ENCODE data around the gene PHPT1. TPM values are rescaled to one million over a fixed set of nuclear protein-coding genes. Genes with fewer than 3 reads are reported as not detected.
"Not testable (repeated sequence)": the region's sequence is repeated elsewhere in the genome, so short reads cannot be mapped to it uniquely, and the experiment has no call there.

Gene PHPT1
- total RNA-seq, 1 donor from 2014 or later = 192 TPM

DNA sequence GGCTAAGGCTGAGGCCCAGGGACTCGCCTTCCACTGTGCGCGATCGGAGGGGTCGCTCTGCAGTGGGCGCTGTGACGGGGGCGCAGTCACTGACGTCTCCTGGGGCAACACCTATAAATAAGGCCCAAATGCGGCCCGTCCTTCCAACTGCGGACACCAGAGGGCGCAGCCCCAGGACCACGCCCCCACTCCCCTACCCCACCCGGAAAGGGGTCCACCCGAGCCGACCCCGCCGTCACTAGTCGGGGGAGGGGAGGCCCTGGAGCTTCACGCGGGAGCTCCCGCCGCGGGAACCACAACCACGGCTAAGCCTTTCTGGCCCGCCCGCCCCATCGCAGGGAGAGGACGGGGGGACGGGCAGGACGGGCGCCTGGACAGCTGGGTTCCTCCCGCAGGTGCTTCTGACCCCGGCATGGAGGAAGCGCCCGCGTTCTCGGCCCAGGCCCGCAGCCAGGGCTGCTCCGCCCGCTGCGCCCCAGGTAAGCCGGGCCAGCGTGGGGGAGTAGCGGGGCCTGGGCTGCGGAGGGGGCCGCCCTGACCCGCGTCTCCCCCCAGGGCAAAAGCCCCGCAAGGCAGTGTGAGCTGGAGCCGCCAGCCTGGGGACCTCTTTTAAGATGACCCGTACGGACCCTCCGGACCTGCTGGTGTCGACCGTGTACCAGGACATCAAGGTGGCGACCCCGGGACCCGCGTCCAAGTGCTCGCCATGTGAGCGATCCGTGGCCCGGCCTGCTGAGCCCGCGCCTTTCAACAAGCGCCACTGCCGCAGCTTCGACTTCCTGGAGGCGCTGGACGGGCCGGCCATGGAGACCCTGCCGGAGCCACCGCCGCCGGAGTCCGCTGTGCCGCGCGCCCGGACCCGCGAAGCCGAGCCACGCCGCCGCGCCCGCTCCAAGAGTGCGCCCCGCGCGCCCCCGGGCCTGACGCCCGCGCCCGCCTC lies 5.1 kb upstream of the PHPT1 start:
- H3K27me3 Mint-ChIP-seq (ENCODE audit: low read depth); H3K9me3 Mint-ChIP-seq (ENCODE audit: low read depth); H3K27ac Mint-ChIP-seq (ENCODE audit: unreplicated experiment); H3K4me3 Mint-ChIP-seq (ENCODE audit: unreplicated experiment); H3K36me3 Mint-ChIP-seq (ENCODE audit: low read depth); DNase-seq (ENCODE audit: low spot score): not testable (repeated sequence)
- peaks cover 41% of the 10 kb centered on the region for H3K4me1 Mint-ChIP-seq (ENCODE audit: low read depth)
- TF ChIP-seq, protein P1, sequence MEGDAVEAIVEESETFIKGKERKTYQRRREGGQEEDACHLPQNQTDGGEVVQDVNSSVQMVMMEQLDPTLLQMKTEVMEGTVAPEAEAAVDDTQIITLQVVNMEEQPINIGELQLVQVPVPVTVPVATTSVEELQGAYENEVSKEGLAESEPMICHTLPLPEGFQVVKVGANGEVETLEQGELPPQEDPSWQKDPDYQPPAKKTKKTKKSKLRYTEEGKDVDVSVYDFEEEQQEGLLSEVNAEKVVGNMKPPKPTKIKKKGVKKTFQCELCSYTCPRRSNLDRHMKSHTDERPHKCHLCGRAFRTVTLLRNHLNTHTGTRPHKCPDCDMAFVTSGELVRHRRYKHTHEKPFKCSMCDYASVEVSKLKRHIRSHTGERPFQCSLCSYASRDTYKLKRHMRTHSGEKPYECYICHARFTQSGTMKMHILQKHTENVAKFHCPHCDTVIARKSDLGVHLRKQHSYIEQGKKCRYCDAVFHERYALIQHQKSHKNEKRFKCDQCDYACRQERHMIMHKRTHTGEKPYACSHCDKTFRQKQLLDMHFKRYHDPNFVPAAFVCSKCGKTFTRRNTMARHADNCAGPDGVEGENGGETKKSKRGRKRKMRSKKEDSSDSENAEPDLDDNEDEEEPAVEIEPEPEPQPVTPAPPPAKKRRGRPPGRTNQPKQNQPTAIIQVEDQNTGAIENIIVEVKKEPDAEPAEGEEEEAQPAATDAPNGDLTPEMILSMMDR (IDR thresholded peaks at IDR 0.05) = peak; percentile 87

DNA sequence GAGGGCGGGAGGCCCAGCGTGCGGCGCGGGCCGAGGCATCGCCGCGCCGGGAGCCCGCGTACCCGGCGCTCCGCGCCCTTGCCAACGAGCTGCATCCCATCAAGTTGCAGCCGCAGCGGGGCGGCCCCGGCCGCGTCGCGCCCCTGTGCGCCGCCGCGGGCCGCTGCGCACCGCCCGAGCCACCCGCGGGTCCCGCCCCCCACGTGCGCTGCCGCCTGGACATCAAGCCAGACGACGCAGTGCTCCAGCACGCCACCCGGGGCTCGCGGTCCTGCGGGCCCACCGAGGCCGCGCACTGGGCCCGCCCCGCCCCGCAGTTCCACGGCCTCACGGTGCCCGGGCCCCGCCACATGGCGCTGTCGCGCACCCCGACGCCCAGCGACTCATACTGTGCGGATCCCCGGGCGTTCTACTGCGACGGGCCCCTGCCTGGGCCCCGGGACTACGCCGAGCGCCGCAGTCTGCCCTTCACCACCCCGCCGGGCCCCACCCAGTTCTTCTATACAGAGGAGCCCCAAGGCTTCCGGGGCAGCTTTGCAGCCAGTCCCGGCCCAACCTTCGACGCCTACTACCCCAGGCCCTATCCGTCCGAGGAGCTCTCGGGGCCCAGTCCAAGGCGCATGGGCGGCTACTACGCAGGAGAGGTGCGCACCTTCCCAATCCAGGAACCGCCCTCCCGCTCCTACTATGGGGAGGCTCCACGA lies 4.3 kb upstream of the PHPT1 start:
- no peak for DNase-seq (ENCODE audit: low spot score)
- no peak overlapping the region for H3K27ac Mint-ChIP-seq (ENCODE audit: unreplicated experiment)
- peaks cover 4% of the 10 kb centered on the region for H3K36me3 Mint-ChIP-seq (ENCODE audit: low read depth)
- peaks cover 38% of the 10 kb centered on the region for H3K4me1 Mint-ChIP-seq (ENCODE audit: low read depth)
- no peaks in the 10 kb centered on the region for H3K9me3 Mint-ChIP-seq (ENCODE audit: low read depth)
- no peaks in the 10 kb centered on the region for H3K27me3 Mint-ChIP-seq (ENCODE audit: low read depth)
- TF ChIP-seq, protein P1 (IDR thresholded peaks at IDR 0.05) = no peak
- H3K4me3 Mint-ChIP-seq (ENCODE audit: unreplicated experiment) = peak overlapping the region; percentile 9

DNA sequence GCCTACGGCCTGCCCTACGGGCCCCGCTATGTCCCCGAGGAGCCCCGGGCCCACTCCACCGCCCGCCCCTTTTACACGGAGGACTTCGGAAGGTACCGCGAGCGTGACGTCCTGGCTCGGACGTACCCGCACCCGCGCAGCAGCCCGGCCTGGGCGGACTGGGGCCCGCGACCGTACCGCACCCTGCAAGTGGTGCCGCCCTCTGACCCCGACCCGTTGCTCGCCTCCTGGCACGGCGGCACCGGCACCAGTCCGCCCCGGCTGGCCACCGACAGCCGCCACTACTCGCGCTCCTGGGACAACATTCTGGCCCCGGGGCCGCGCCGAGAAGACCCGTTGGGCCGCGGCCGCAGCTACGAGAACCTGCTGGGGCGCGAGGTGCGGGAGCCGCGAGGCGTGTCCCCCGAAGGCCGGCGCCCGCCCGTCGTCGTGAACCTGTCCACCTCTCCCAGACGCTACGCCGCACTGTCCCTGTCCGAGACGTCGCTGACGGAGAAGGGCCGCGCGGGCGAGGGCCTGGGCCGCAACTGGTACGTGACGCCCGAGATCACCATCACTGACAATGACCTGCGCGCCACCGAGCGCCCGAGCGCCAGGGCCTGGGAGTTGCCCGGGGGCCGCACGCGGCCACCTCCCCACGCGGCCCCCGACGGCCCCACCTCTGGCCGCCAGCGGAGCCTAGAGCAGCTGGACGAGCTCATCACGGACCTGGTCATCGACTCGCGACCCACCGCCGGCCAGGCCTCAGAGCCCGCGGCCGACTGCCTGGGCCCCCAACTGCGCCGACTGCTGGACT lies 3.5 kb upstream of the PHPT1 start:
- Mint-ChIP-seq H3K27me3 (ENCODE audit: low read depth) (no peaks in the 10 kb centered on the region), H3K36me3 (ENCODE audit: low read depth) (peaks cover 2% of the 10 kb centered on the region), H3K9me3 (ENCODE audit: low read depth) (no peaks in the 10 kb centered on the region), H3K27ac (ENCODE audit: unreplicated experiment) (no peak overlapping the region), H3K4me3 (ENCODE audit: unreplicated experiment) (peak overlapping the region; percentile 9), H3K4me1 (ENCODE audit: low read depth) (peaks cover 37% of the 10 kb centered on the region)
- DNase-seq (ENCODE audit: low spot score) = no peak
- TF ChIP-seq, protein P1 (IDR thresholded peaks at IDR 0.05) = no peak

DNA sequence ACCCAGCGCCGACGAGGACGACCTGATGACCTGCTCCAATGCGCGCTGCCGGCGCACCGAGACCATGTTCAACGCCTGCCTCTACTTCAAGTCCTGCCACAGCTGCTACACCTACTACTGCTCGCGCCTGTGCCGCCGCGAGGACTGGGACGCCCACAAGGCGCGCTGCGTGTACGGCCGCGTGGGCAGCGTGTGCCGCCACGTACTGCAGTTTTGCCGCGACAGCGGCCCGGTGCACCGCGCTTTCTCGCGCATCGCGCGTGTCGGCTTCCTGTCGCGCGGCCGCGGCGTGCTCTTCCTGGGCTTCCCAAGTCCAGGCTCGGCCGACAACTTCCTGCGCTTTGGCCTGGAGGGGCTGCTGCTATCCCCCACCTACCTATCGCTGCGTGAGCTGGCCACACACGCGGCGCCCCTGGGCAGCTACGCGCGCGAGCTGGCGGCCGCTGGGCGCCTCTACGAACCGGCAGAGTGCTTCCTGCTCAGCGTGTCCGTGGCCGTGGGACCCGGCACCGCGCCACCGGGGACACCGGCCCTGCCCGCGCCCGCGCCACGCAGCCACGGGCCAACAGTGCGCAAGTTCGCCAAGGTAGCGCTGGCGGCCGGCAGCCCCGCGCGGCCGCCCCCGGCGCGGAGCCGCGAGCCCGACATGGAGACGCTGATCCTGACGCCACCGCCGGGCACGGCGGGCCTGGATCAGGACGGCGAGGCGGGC lies 2.7 kb upstream of the PHPT1 start:
- Mint-ChIP-seq H3K36me3 (ENCODE audit: low read depth) (peaks cover 2% of the 10 kb centered on the region), H3K27me3 (ENCODE audit: low read depth) (no peaks in the 10 kb centered on the region), H3K27ac (ENCODE audit: unreplicated experiment) (peak overlapping the region; percentile 49), H3K4me1 (ENCODE audit: low read depth) (peaks cover 31% of the 10 kb centered on the region), H3K9me3 (ENCODE audit: low read depth) (no peaks in the 10 kb centered on the region), H3K4me3 (ENCODE audit: unreplicated experiment) (peak overlapping the region; percentile 96)
- TF ChIP-seq, protein P1 (IDR thresholded peaks at IDR 0.05) = no peak
- no peak for DNase-seq (ENCODE audit: low spot score)
